ENCODE results near the gene SFT2D3. TPM values are rescaled to one million over a fixed set of nuclear protein-coding genes. Genes with fewer than 3 reads are reported as not detected.

The SFT2D3 gene
- total RNA-seq, 1 experiment from 2014 or later, result 12.7 TPM

GRCh38 chr2:127683056-127683455 is 18.2 kb upstream of the SFT2D3 start:
- 0 out of 2 replicates have a peak overlapping the region, but pooled peaks have one; percentile 3 for H3K27ac ChIP-seq
- no peak overlapping the region; the same call in 1 of the 2 replicates for H3K4me3 ChIP-seq
- no peaks in the 10 kb centered on the region for H3K36me3 ChIP-seq
- H3K9me3 ChIP-seq (replicated peaks), result no peaks in the 10 kb centered on the region
- peaks cover 18% of the 10 kb centered on the region for H3K4me1 ChIP-seq
- 0 out of 2 replicates have a peak, but pooled peaks cover 4% of the 10 kb centered on the region for H3K27me3 ChIP-seq
- DNase-seq, result no peak

GRCh38 chr2:127683757-127684156 is 17.5 kb upstream of the SFT2D3 start:
- H3K27me3 ChIP-seq, result no peaks in the 10 kb centered on the region
- peak overlapping the region; percentile 25; the same call in 1 of the 2 replicates for H3K4me3 ChIP-seq
- H3K36me3 ChIP-seq, result no peaks in the 10 kb centered on the region
- DNase-seq, result peak; percentile 39 to 59
- peaks cover 18% of the 10 kb centered on the region for H3K4me1 ChIP-seq
- H3K9me3 ChIP-seq (replicated peaks), result no peaks in the 10 kb centered on the region; the same call in 1 of the 2 replicates
- 0 out of 2 replicates have a peak overlapping the region, but pooled peaks have one; percentile 3 for H3K27ac ChIP-seq

GRCh38 chr2:127685410-127686080 is 15.8 kb upstream of the SFT2D3 start:
- no peaks in the 10 kb centered on the region for H3K36me3 ChIP-seq
- no peaks in the 10 kb centered on the region for H3K27me3 ChIP-seq
- no peaks in the 10 kb centered on the region; the same call in none of the 2 replicates for H3K9me3 ChIP-seq (replicated peaks)
- no peak overlapping the region for H3K4me3 ChIP-seq
- H3K27ac ChIP-seq, result no peak overlapping the region
- no peak for DNase-seq
- peaks cover 18% of the 10 kb centered on the region for H3K4me1 ChIP-seq

DNA sequence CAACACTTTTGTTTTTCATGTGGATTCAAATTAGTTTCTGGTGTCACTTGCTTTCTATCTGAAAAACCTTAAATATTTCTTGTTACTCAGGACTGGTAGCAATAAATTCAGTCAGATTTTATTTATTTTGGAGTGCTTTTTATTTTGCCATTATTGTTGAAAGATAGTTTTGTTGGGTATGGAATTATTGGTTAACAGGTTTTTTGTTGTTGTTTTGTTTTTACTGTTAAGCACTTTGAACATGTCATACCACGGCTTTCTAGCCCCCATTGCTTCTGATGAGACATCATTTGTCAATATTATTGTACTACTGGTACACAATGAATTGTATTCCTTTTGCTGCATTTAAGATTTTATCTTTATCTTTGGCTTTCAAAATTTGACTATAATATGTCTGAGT is 12.9 kb upstream of the SFT2D3 start:
- H3K9me3 ChIP-seq (replicated peaks), result peaks cover 6% of the 10 kb centered on the region
- DNase-seq, result no peak
- H3K36me3 ChIP-seq, result no peaks in the 10 kb centered on the region
- H3K4me3 ChIP-seq, result no peak overlapping the region
- H3K27me3 ChIP-seq, result no peaks in the 10 kb centered on the region
- peaks cover 6% of the 10 kb centered on the region; the same call in 1 of the 2 replicates for H3K4me1 ChIP-seq
- no peak overlapping the region for H3K27ac ChIP-seq

- H3K4me1 ChIP-seq, result no peaks in the 10 kb centered on the region
- H3K9me3 ChIP-seq (replicated peaks), result peaks cover 6% of the 10 kb centered on the region
- H3K36me3 ChIP-seq, result no peaks in the 10 kb centered on the region
- no peak overlapping the region for H3K4me3 ChIP-seq
- DNase-seq, result no peak
- H3K27me3 ChIP-seq, result no peaks in the 10 kb centered on the region
- H3K27ac ChIP-seq, result no peak overlapping the region
Observed at GRCh38 chr2:127690696-127691095, 10.6 kb upstream of the SFT2D3 start.

- Histone ChIP-seq H3K4me1 (no peaks in the 10 kb centered on the region), H3K27ac (no peak overlapping the region), H3K27me3 (no peaks in the 10 kb centered on the region), H3K4me3 (no peak overlapping the region; the same call in 1 of the 2 replicates), H3K36me3 (no peaks in the 10 kb centered on the region), H3K9me3 (replicated peaks) (peaks cover 6% of the 10 kb centered on the region)
- no peak for DNase-seq
Observed at GRCh38 chr2:127694986-127695385, 6.3 kb upstream of the SFT2D3 start.

GRCh38 chr2:127695491-127696472 is 5.5 kb upstream of the SFT2D3 start:
- peak in 1 of 2 experiments; percentile 56 for DNase-seq

DNA sequence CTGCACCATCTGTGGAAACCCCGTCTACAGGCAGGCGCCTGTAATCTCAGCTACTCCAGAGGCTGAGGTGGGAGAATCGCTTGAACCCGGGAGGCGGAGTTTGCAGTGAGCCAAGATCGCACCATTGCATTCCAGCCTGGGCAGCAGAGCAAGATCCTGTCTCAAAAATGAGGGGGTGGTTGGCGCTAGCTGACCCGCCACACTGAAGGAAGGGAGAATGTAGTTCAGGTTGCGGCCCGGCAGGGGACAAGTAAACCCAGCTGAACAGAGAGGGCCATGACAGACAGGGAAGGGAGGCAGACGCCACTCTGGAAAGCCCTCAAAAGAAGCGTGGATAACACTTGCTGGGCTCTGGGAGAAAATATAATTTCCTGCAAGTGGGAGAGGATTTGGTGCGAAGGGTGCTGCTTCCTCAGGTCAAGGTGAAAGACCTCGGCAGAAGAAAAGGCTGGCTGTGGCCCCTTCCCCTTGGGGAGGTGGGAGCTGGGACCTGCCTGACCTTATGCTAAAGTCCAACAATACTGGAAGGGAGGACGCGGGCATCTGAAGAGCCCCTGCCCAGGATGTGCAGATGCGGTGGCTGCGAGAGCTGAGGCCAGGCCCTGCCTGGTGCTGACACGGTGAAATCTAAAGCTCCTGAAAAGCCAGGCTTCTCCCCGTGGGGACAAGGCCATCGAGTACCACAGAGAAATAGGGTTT is 3.7 kb upstream of the SFT2D3 start:
- H3K4me1 ChIP-seq, result no peaks in the 10 kb centered on the region
- H3K36me3 ChIP-seq, result no peaks in the 10 kb centered on the region
- H3K27ac ChIP-seq, result no peak overlapping the region
- H3K27me3 ChIP-seq, result no peaks in the 10 kb centered on the region
- H3K4me3 ChIP-seq, result no peak overlapping the region
- DNase-seq, result no peak
- H3K9me3 ChIP-seq (replicated peaks), result no peaks in the 10 kb centered on the region

More at GRCh38 chr2:127695491-127696472, 5.5 kb upstream of the SFT2D3 start:
- Histone ChIP-seq H3K4me3 (peak overlapping the region; percentile 34), H3K9me3 (replicated peaks) (peaks cover 6% of the 10 kb centered on the region; the same call in 1 of the 2 replicates), H3K27ac (no peak overlapping the region), H3K4me1 (no peaks in the 10 kb centered on the region), H3K27me3 (no peaks in the 10 kb centered on the region), H3K36me3 (no peaks in the 10 kb centered on the region)

GRCh38 chr2:127698553-127699355 is 2.5 kb upstream of the SFT2D3 start:
- no peaks in the 10 kb centered on the region for H3K9me3 ChIP-seq (replicated peaks)
- H3K27me3 ChIP-seq, result no peaks in the 10 kb centered on the region
- no peaks in the 10 kb centered on the region for H3K4me1 ChIP-seq
- H3K36me3 ChIP-seq, result peaks cover 3% of the 10 kb centered on the region; the same call in 1 of the 2 replicates
- DNase-seq, result no peak
- H3K27ac ChIP-seq, result no peak overlapping the region
- no peak overlapping the region for H3K4me3 ChIP-seq

DNA sequence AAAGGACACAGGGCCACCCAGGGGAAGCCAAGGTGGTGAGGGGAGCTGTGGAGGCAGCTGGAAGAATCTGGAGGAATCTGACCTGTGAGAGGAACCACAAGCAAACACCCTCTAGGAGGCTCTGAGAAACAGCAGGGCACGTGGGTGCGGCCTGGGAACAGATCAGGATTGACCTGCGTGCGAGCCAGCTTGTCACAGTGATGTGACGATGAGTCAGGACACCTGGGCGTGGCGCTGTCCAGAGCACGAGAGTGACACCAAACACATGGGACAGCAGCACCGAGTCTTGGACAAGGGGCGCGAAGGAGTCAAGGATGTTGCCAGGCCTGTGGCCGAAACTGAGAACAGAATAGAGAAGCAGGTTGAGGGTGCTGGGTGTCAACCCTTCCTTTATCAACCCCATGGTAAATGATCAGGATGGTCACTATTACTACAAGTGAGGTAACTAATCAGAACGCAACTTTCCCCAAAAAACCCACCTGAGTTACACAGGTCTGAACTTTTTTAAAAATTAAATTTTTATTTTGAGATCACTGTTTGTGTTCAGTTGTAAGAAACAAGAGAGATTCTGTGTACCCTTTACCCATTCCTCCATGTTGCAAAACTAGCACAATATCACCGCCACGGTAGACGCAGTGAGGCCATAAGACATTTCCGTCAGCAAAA is 637 bp upstream of the SFT2D3 start:
- no peaks in the 10 kb centered on the region for H3K4me1 ChIP-seq
- H3K9me3 ChIP-seq (replicated peaks), result no peaks in the 10 kb centered on the region
- H3K27ac ChIP-seq, result peak overlapping the region; percentile 62
- no peaks in the 10 kb centered on the region for H3K27me3 ChIP-seq
- no peak for DNase-seq
- peaks cover 9% of the 10 kb centered on the region; the same call in 1 of the 2 replicates for H3K36me3 ChIP-seq
- H3K4me3 ChIP-seq, result peak overlapping the region; percentile 67

DNA sequence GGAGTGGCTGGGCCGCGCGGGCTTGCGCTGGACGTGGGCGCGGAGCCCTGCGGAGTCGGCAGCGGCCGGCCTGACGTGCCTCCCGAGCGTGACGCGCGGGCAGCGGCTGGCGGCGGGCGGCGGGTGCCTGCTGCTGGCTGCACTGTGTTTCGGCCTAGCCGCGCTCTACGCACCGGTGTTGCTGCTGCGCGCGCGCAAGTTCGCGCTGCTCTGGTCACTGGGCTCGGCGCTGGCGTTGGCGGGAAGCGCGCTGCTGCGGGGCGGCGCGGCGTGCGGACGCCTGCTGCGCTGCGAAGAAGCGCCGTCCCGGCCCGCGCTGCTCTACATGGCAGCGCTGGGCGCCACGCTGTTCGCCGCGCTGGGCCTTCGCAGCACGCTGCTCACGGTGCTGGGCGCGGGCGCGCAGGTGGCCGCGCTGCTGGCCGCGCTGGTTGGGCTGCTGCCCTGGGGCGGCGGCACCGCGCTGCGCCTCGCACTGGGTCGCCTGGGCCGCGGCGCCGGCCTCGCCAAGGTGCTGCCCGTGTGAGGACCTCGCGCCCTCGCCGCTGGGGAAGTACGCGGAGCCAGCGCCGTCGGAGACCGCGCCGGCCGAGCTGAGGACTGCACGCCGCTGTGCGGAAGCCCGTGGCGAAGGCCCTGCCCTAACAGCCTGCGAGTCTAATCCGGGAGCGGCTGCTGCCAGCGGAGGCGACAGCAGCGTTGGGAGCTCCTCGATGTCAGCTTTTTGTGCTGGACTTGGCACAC is 526 bp downstream of the SFT2D3 start:
- H3K36me3 ChIP-seq, result peaks cover 9% of the 10 kb centered on the region; the same call in 1 of the 2 replicates
- H3K9me3 ChIP-seq (replicated peaks), result no peaks in the 10 kb centered on the region
- DNase-seq, result peak; percentile 80 to 84
- H3K27ac ChIP-seq, result peak overlapping the region; percentile 62
- H3K4me1 ChIP-seq, result no peaks in the 10 kb centered on the region
- H3K27me3 ChIP-seq, result no peaks in the 10 kb centered on the region
- peak overlapping the region; percentile 67 for H3K4me3 ChIP-seq

- Histone ChIP-seq H3K9me3 (replicated peaks) (no peaks in the 10 kb centered on the region), H3K4me3 (peak overlapping the region; percentile 67), H3K27ac (peak overlapping the region; percentile 62; the same call in 1 of the 2 replicates), H3K4me1 (no peaks in the 10 kb centered on the region), H3K27me3 (no peaks in the 10 kb centered on the region), H3K36me3 (peaks cover 13% of the 10 kb centered on the region)
- no peak for DNase-seq
Observed at GRCh38 chr2:127702395-127703009, 1.2 kb downstream of the SFT2D3 start.

Measured in SJCRH30 (cell line).